MM.1S (cell line): ENCODE data around the gene ZNF793.

Experiments used
- DNase-seq: peaks from one replicate; pipeline ENCODE4 v3.0.0-alpha.2; 2015
- H2AFZ ChIP-seq: fragments of 300-600 bp; sonication (generic); 2 replicates; pipeline ENCODE4 v1.6.0; 2016; ENCODE audit warnings: antibody characterized with exemption, low read length
- H3F3A ChIP-seq: fragments of 300-600 bp; sonication (generic); 2 replicates; pipeline ENCODE4 v1.6.1; 2016; ENCODE audit warnings: mild to moderate bottlenecking, antibody characterized with exemption, low read length, moderate library complexity, mixed read lengths; ENCODE audit not compliant: insufficient read depth
- H3K27ac ChIP-seq: fragments of 300-600 bp; sonication (generic); 2 replicates; pipeline ENCODE4 v1.5.1; 2016; ENCODE audit warnings: mild to moderate bottlenecking, low read length
- H3K27me3 ChIP-seq: fragments of 300-600 bp; sonication (generic); replicated peaks from 2 replicates; pipeline ENCODE4 v1.6.0; 2016; ENCODE audit warnings: low read length; ENCODE audit not compliant: insufficient read depth
- H3K36me3 ChIP-seq: fragments of 300-600 bp; sonication (generic); replicated peaks from 2 replicates; pipeline ENCODE4 v1.6.1; 2016; ENCODE audit warnings: mild to moderate bottlenecking, low read length, mixed read lengths; ENCODE audit not compliant: insufficient read depth
- H3K4me1 ChIP-seq: fragments of 300-600 bp; sonication (generic); 2 replicates; pipeline ENCODE4 v1.6.1; 2016; ENCODE audit warnings: low read length, mixed read lengths
- H3K4me2 ChIP-seq: fragments of 300-600 bp; sonication (generic); 2 replicates; pipeline ENCODE4 v1.6.0; 2016; ENCODE audit warnings: low read depth, low read length
- H3K4me3 ChIP-seq: fragments of 300-600 bp; sonication (generic); 2 replicates; pipeline ENCODE4 v1.5.1; 2016; ENCODE audit warnings: low read length, mixed read lengths
- H3K79me2 ChIP-seq: fragments of 300-600 bp; sonication (generic); 2 replicates; pipeline ENCODE4 v1.6.1; 2016; ENCODE audit warnings: mixed run types, low read length, mixed read lengths
- H3K9ac ChIP-seq: fragments of 300-600 bp; sonication (generic); 2 replicates; pipeline ENCODE4 v1.6.1; 2016; ENCODE audit warnings: low read length, mixed read lengths
- H3K9me2 ChIP-seq: fragments of 300-600 bp; sonication (generic); replicated peaks from 2 replicates; pipeline ENCODE4 v1.6.1; 2016; ENCODE audit warnings: mild to moderate bottlenecking, low read length, mixed read lengths; ENCODE audit not compliant: insufficient read depth
- H3K9me3 ChIP-seq: fragments of 300-600 bp; sonication (generic); replicated peaks from 2 replicates; pipeline ENCODE4 v1.6.1; 2016; ENCODE audit warnings: mild to moderate bottlenecking, low read length, mixed read lengths; ENCODE audit not compliant: insufficient read depth
- H4K20me1 ChIP-seq: fragments of 300-600 bp; sonication (generic); 2 replicates; pipeline ENCODE4 v1.6.1; 2016; ENCODE audit warnings: mild to moderate bottlenecking, low read length, moderate library complexity, mixed read lengths; ENCODE audit not compliant: insufficient read depth
- EZH2 ChIP-seq: fragments of 300-600 bp; sonication (generic); optimal IDR thresholded peaks from 2 replicates; pipeline ENCODE3; 2017; ENCODE audit warnings: low read depth, mild to moderate bottlenecking, antibody characterized with exemption, low read length, mixed read lengths
- EZH2phosphoT487 ChIP-seq: fragments of 300-600 bp; sonication (generic); IDR thresholded peaks from 2 replicates; pipeline ENCODE4 v1.6.1; 2018; ENCODE audit warnings: antibody characterized with exemption, low read length
- TF ChIP-seq, protein P1 (sequence below): fragments of 300-600 bp; sonication (generic); IDR thresholded peaks from 2 replicates; pipeline ENCODE4 v1.5.1; 2016; ENCODE audit warnings: antibody characterized with exemption, low read length, mixed read lengths

The ZNF793 gene

DNA sequence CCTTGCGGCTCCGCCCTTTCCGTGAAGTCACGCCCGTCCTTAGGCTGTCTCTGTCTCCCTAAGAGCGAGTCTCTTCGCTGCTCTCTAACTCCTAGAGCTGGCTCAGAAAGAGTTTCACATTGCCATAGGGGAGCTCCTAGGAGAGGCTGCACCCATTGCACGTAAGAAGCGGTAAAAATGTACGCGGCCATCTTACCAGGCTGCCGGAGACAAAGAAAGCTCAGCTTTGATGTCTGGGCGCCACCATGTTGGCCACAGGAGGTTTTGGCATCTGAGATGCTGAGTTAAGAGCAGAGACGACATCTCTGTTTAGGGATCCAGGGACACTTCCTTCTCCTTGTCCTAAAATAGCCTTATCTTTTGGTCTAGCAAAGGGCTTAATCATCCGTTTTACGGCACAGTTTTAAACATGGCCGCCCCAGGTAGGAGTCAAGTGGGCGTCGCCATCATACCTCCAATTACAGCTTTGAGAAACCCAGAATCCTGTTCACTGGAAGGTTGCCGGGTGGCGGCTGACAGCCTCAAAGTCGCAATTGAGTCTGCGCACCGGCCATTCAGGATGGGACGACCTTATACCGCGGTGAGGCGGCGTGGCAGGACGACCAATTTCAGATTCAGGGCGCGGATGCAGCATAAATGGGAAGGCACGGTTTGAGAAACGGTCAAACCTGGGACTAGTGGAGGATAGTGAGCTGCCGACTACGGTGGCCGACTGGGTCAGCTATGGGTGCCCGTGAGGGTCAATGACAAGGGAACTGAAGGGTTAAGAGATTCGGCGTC lies at the start of gene ZNF793:
ZNF793 (plus strand) TSS at position 553 of the 780 bp plus-strand sequence. CDS start 16,501 bp downstream, outside the sequence.
- Histone ChIP-seq H2AFZ (no peak within 1 kb of the TSS), H3K27ac (no peak within 1 kb of the TSS), H3K9me3 (no peaks in the 10 kb centered on the region)

DNA sequence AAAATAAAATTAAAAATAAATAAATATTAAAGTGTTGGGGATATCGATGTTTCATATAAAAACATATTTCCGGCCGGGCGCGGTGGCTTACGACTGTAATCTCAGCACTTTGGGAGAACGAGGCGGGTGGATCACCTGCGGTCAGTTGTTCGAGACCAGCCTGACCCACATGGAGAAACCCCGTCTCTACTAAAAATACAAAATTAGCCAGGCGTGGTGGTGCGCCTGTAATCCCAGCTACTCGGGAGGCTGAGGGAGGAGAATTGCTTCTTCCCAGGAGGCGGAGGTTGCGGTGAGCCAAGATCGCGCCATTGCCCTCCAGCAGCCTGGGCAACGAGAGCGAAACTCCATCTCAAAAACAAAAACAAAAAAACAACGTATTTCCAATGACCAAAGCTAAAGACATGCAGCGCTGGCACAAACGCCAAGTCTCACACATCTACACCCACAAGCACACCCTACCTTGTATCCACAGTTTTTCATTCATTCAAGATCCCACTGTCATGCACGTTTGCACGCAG lies 40.4 kb upstream of the ZNF793 start:
- H3K27ac ChIP-seq = no peak overlapping the region
- no peaks in the 10 kb centered on the region for H3F3A ChIP-seq
- H3K9me2 ChIP-seq = no peaks in the 10 kb centered on the region
- no peaks in the 10 kb centered on the region for H4K20me1 ChIP-seq
- H2AFZ ChIP-seq = peak overlapping the region; percentile 38; the same call in 1 of the 2 replicates
- TF ChIP-seq, protein P1, sequence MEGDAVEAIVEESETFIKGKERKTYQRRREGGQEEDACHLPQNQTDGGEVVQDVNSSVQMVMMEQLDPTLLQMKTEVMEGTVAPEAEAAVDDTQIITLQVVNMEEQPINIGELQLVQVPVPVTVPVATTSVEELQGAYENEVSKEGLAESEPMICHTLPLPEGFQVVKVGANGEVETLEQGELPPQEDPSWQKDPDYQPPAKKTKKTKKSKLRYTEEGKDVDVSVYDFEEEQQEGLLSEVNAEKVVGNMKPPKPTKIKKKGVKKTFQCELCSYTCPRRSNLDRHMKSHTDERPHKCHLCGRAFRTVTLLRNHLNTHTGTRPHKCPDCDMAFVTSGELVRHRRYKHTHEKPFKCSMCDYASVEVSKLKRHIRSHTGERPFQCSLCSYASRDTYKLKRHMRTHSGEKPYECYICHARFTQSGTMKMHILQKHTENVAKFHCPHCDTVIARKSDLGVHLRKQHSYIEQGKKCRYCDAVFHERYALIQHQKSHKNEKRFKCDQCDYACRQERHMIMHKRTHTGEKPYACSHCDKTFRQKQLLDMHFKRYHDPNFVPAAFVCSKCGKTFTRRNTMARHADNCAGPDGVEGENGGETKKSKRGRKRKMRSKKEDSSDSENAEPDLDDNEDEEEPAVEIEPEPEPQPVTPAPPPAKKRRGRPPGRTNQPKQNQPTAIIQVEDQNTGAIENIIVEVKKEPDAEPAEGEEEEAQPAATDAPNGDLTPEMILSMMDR = no peak
- TF ChIP-seq EZH2 = no peak
- TF ChIP-seq EZH2phosphoT487 = no peak
- peak overlapping the region; percentile 49 for H3K4me3 ChIP-seq
- H3K36me3 ChIP-seq = no peaks in the 10 kb centered on the region
- H3K79me2 ChIP-seq = no peaks in the 10 kb centered on the region
- no peaks in the 10 kb centered on the region for H3K9me3 ChIP-seq
- no peaks in the 10 kb centered on the region for H3K27me3 ChIP-seq
- H3K4me1 ChIP-seq = no peaks in the 10 kb centered on the region
- no peak overlapping the region for H3K9ac ChIP-seq
- DNase-seq = no peak
- H3K4me2 ChIP-seq = no peak overlapping the region; the same call in 1 of the 2 replicates

More for the DNA sequence above, at the start of gene ZNF793:
- H4K20me1 ChIP-seq = no peaks in the 10 kb centered on the region
- H3K27me3 ChIP-seq = no peaks in the 10 kb centered on the region
- no peaks in the 10 kb centered on the region for H3K79me2 ChIP-seq
- no peak for DNase-seq
- H3F3A ChIP-seq = no peaks in the 10 kb centered on the region
- H3K9ac ChIP-seq = no peak within 1 kb of the TSS
- no peaks in the 10 kb centered on the region for H3K4me1 ChIP-seq
- H3K4me2 ChIP-seq = no peak within 1 kb of the TSS
- no peak within 1 kb of the TSS for H3K4me3 ChIP-seq
- no peaks in the 10 kb centered on the region for H3K9me2 ChIP-seq
- TF ChIP-seq, protein P1 = no peak
- H3K36me3 ChIP-seq = no peaks in the 10 kb centered on the region

- H3K9ac ChIP-seq = no peak within 1 kb of the TSS
- no peaks in the 10 kb centered on the region for H3K27me3 ChIP-seq
- no peaks in the 10 kb centered on the region for H4K20me1 ChIP-seq
- H3K9me2 ChIP-seq = no peaks in the 10 kb centered on the region
- peak within 1 kb of the TSS; percentile 43; the same call in 1 of the 2 replicates for H3K4me2 ChIP-seq
- H2AFZ ChIP-seq = peak within 1 kb of the TSS; percentile 67
- no peaks in the 10 kb centered on the region for H3F3A ChIP-seq
- TF ChIP-seq, protein P1 = no peak
- no peak for TF ChIP-seq EZH2phosphoT487
- no peak for TF ChIP-seq EZH2
- no peaks in the 10 kb centered on the region for H3K79me2 ChIP-seq
- no peak within 1 kb of the TSS for H3K27ac ChIP-seq
- no peaks in the 10 kb centered on the region for H3K4me1 ChIP-seq
- DNase-seq = peak; percentile 74
- no peaks in the 10 kb centered on the region for H3K36me3 ChIP-seq
- H3K9me3 ChIP-seq = no peaks in the 10 kb centered on the region
- H3K4me3 ChIP-seq = peak within 1 kb of the TSS; percentile 49
Observed at GRCh38 chr19:37466798-37467607, 39.7 kb upstream of the ZNF793 start, which contains the start of gene ZNF569. ZNF569 (minus strand) TSS chr19:37467444; CDS start chr19:37444921, 22,523 bp downstream.
